COLO668 (cell line): Measurements from ENCODE around the gene PCYT1A.
"Not testable (repeated sequence)": the region's sequence is repeated elsewhere in the genome, so short reads cannot be mapped to it uniquely, and the experiment has no call there.

ENCODE experiments used
- DNase-seq: peaks from one replicate; lab custom pipeline; 2025; ENCODE audit not compliant: unreplicated experiment; lab: John Stamatoyannopoulos, UW

PCYT1A gene

GRCh38 chr3:196193736-196194541 is 93.6 kb downstream of the PCYT1A start:
- DNase-seq, result no peak

GRCh38 chr3:196193133-196193735 is 94.3 kb downstream of the PCYT1A start:
- DNase-seq, result no peak

- no peak for DNase-seq
These were observed 94.9 kb downstream of the PCYT1A start for GRCh38 chr3:196192524-196193051.

GRCh38 chr3:196192036-196192523 is 95.4 kb downstream of the PCYT1A start:
- no peak for DNase-seq

- DNase-seq, result no peak
These were observed 97.8 kb downstream of the PCYT1A start for GRCh38 chr3:196189566-196190347.

GRCh38 chr3:196186651-196187573 is 100.6 kb downstream of the PCYT1A start:
- peak; percentile 75 for DNase-seq

GRCh38 chr3:196184881-196185280 is 102.6 kb downstream of the PCYT1A start:
- no peak for DNase-seq

GRCh38 chr3:196184169-196184432 is 103.4 kb downstream of the PCYT1A start:
- DNase-seq, result not testable (repeated sequence)

- no peak for DNase-seq
These were observed 106.4 kb downstream of the PCYT1A start for GRCh38 chr3:196181127-196181546.

GRCh38 chr3:196180346-196180745 is 107.2 kb downstream of the PCYT1A start:
- no peak for DNase-seq
